H54 (cell line): ENCODE data around the gene ASB3.
"Not testable (repeated sequence)": the region's sequence is repeated elsewhere in the genome, so short reads cannot be mapped to it uniquely, and the experiment has no call there.

ENCODE experiments used
- DNase-seq: peaks from one replicate; pipeline ENCODE4 v3.0.0; 2011; ENCODE audit warnings: low spot score, mixed read lengths; ENCODE audit not compliant: insufficient read length
- FAIRE-seq: peaks from 3 replicates; lab custom pipeline; 2011; peaks lifted over from hg19 to GRCh38; lab: Jason Lieb, UNC
- POLR2A ChIP-seq: IDR thresholded peaks from 2 replicates; pipeline ENCODE4 v1.6.1; 2011; ENCODE audit warnings: low read depth, mild to moderate bottlenecking, low read length

The ASB3 gene

GRCh38 chr2:53739032-53739431 is 47.7 kb downstream of the ASB3 start:
- FAIRE-seq = no peak
- TF ChIP-seq POLR2A = no peak
- DNase-seq = no peak

GRCh38 chr2:53737091-53737490 is 49.7 kb downstream of the ASB3 start:
- no peak for DNase-seq
- FAIRE-seq = no peak
- TF ChIP-seq POLR2A = no peak

GRCh38 chr2:53729143-53729762 is 57.5 kb downstream of the ASB3 start:
- DNase-seq (no peak), FAIRE-seq (peak; percentile 68)
- TF ChIP-seq POLR2A = no peak

GRCh38 chr2:53727921-53728320 is 58.8 kb downstream of the ASB3 start:
- no peak for DNase-seq
- no peak for TF ChIP-seq POLR2A
- FAIRE-seq = no peak

GRCh38 chr2:53725662-53726061 is 61.1 kb downstream of the ASB3 start:
- no peak for TF ChIP-seq POLR2A
- FAIRE-seq (no peak), DNase-seq (no peak)

GRCh38 chr2:53724536-53724935 is 62.2 kb downstream of the ASB3 start:
- TF ChIP-seq POLR2A = no peak
- no peak for FAIRE-seq
- no peak for DNase-seq

GRCh38 chr2:53720944-53721343 is 65.8 kb downstream of the ASB3 start:
- not testable (repeated sequence) for FAIRE-seq, DNase-seq

GRCh38 chr2:53715568-53715967 is 71.2 kb downstream of the ASB3 start:
- no peak for DNase-seq
- TF ChIP-seq POLR2A = no peak
- no peak for FAIRE-seq

GRCh38 chr2:53711271-53711780 is 75.4 kb downstream of the ASB3 start:
- DNase-seq (no peak), FAIRE-seq (no peak)
- TF ChIP-seq POLR2A = no peak

GRCh38 chr2:53708988-53709387 is 77.8 kb downstream of the ASB3 start:
- no peak for DNase-seq
- TF ChIP-seq POLR2A = no peak
- no peak for FAIRE-seq

GRCh38 chr2:53701221-53701620 is 85.5 kb downstream of the ASB3 start:
- FAIRE-seq = no peak
- TF ChIP-seq POLR2A = no peak
- DNase-seq = no peak

GRCh38 chr2:53697686-53698085 is 89.1 kb downstream of the ASB3 start:
- DNase-seq (no peak), FAIRE-seq (no peak)
- no peak for TF ChIP-seq POLR2A

- no peak for FAIRE-seq
- DNase-seq = no peak
- no peak for TF ChIP-seq POLR2A
Measured at GRCh38 chr2:53697092-53697491, 89.7 kb downstream of the ASB3 start.

- no peak for TF ChIP-seq POLR2A
- no peak for DNase-seq
- peak; percentile 57 for FAIRE-seq
Measured at GRCh38 chr2:53695575-53695974, 91.2 kb downstream of the ASB3 start.

GRCh38 chr2:53694096-53694771 is 92.5 kb downstream of the ASB3 start:
- no peak for FAIRE-seq
- no peak for TF ChIP-seq POLR2A
- DNase-seq = no peak
